IMR-90 (cell line): ENCODE data around the gene CACNA1I. TPM values are rescaled to one million over a fixed set of nuclear protein-coding genes. Genes with fewer than 3 reads are reported as not detected.

Experiments
- ATAC-seq: fragments of 200-7000 bp; cut with Tn5 transposase; 2 replicates; pipeline ENCODE4 v1.9.1; 2020; ENCODE audit warnings: low read depth, mild to moderate bottlenecking, moderate library complexity
- BruUV-seq: library from RNA; stranded (reverse); fragments of 400-500 nt; replicated peaks from 2 replicates; lab custom pipeline; 2021; lab: Mats Ljungman, UMichigan
- CTCF ChIA-PET: fragments of 300-600 bp; formaldehyde crosslinking; extraction: SDS; loops from one replicate; lab custom pipeline; 2021; ENCODE audit warnings: antibody characterized with exemption; lab: Yijun Ruan, JAX
- POLR2A ChIA-PET: fragments of 300-600 bp; sonication (Branson Sonifier 250); formaldehyde crosslinking; loops from one replicate; lab custom pipeline; 2022; ENCODE audit warnings: antibody characterized with exemption; ENCODE audit not compliant: unreplicated experiment; lab: Charles Lee
- DNase-seq: peaks from one replicate; pipeline ENCODE4 v3.0.0; 2013
- H2AFZ ChIP-seq: replicated peaks from 2 replicates; pipeline ENCODE3; 2013; ENCODE audit warnings: low read length, mild to moderate bottlenecking; ENCODE audit not compliant: poor library complexity
- H2AK5ac ChIP-seq: 2 replicates; pipeline ENCODE4 v1.6.1; 2013; ENCODE audit warnings: low read depth, low read length, inconsistent platforms
- H2AK9ac ChIP-seq: replicated peaks from 2 replicates; pipeline ENCODE3; 2013; ENCODE audit warnings: mild to moderate bottlenecking, low read depth, low read length, moderate library complexity; ENCODE audit not compliant: poor library complexity
- H2BK120ac ChIP-seq: 2 replicates; pipeline ENCODE4 v1.6.1; 2013; ENCODE audit warnings: low read depth, low read length, inconsistent platforms
- H2BK15ac ChIP-seq: 3 replicates; pipeline ENCODE4 v1.6.1; 2013; ENCODE audit warnings: low read depth, low read length, inconsistent platforms
- H2BK20ac ChIP-seq: 2 replicates; pipeline ENCODE4 v1.6.1; 2013; ENCODE audit warnings: low read depth, mild to moderate bottlenecking, inconsistent platforms, low read length, moderate library complexity
- H2BK5ac ChIP-seq: 2 replicates; pipeline ENCODE4 v1.6.1; 2013; ENCODE audit warnings: mild to moderate bottlenecking, low read depth, low read length, inconsistent platforms; ENCODE audit not compliant: poor library complexity, severe bottlenecking
- H3K14ac ChIP-seq: replicated peaks from 2 replicates; pipeline ENCODE4 v1.6.1; 2013; ENCODE audit warnings: low read depth, low read length, inconsistent platforms
- H3K18ac ChIP-seq: 2 replicates; pipeline ENCODE4 v1.6.1; 2013; ENCODE audit warnings: low read depth, low read length, control low read depth
- H3K23ac ChIP-seq: 2 replicates; pipeline ENCODE4 v1.6.1; 2013; ENCODE audit warnings: low read depth, low read length, inconsistent platforms
- H3K27ac ChIP-seq: 2 replicates; pipeline ENCODE4 v1.5.1; 2013; ENCODE audit warnings: mild to moderate bottlenecking, control low read depth, low read length; ENCODE audit not compliant: insufficient read depth
- H3K27me3 ChIP-seq: 2 replicates; pipeline ENCODE4 v1.6.1; 2013; ENCODE audit warnings: low read length; ENCODE audit not compliant: control insufficient read depth, insufficient read depth
- H3K36me3 ChIP-seq: 2 replicates; pipeline ENCODE4 v1.6.1; 2013; ENCODE audit warnings: low read length, mixed read lengths; ENCODE audit not compliant: control insufficient read depth, insufficient read depth
- H3K4ac ChIP-seq: 2 replicates; pipeline ENCODE4 v1.6.1; 2013; ENCODE audit warnings: low read depth, low read length, inconsistent platforms
- H3K4me1 ChIP-seq: 2 replicates; pipeline ENCODE4 v1.6.1; 2013; ENCODE audit warnings: low read length, mixed read lengths; ENCODE audit not compliant: control insufficient read depth, insufficient read depth
- H3K4me2 ChIP-seq: 2 replicates; pipeline ENCODE4 v1.6.1; 2013; ENCODE audit warnings: low read depth, mild to moderate bottlenecking, control low read depth, low read length, moderate library complexity
- H3K4me3 ChIP-seq: 2 replicates; pipeline ENCODE4 v1.5.1; 2013; ENCODE audit warnings: low read depth, mild to moderate bottlenecking, control low read depth, low read length, moderate library complexity; ENCODE audit not compliant: insufficient read depth
- H3K56ac ChIP-seq: 2 replicates; pipeline ENCODE4 v1.6.1; 2013; ENCODE audit warnings: low read length, inconsistent platforms; ENCODE audit not compliant: insufficient read depth; ENCODE audit errors: extremely low read depth
- H3K79me1 ChIP-seq, 2 experiments: 2 replicates each; pipeline ENCODE4 v1.6.1; 2013; ENCODE audit warnings: low read length in 2 of 2, inconsistent platforms in 1 of 2, low read depth in 1 of 2
- H3K9ac ChIP-seq: 2 replicates; pipeline ENCODE4 v1.6.1; 2013; ENCODE audit warnings: low read depth, low read length, control low read depth
- H3K9me1 ChIP-seq: 2 replicates; pipeline ENCODE4 v1.6.1; 2013; ENCODE audit warnings: low read length, inconsistent platforms; ENCODE audit not compliant: insufficient read depth
- H3K9me3 ChIP-seq: 2 replicates; pipeline ENCODE4 v1.6.1; 2013; ENCODE audit warnings: low read length; ENCODE audit not compliant: control insufficient read depth, insufficient read depth
- H4K20me1 ChIP-seq: 2 replicates; pipeline ENCODE4 v1.6.1; 2013; ENCODE audit warnings: low read length, inconsistent platforms; ENCODE audit not compliant: insufficient read depth
- H4K5ac ChIP-seq: 2 replicates; pipeline ENCODE4 v1.6.1; 2013; ENCODE audit warnings: mild to moderate bottlenecking, low read depth, low read length, control low read depth
- H4K8ac ChIP-seq, 2 experiments: 2 replicates each; pipeline ENCODE4 v1.6.1; 2013; ENCODE audit warnings: low read depth in 2 of 2, low read length in 2 of 2, control low read depth in 1 of 2, inconsistent platforms in 1 of 2
- H4K91ac ChIP-seq: 2 replicates; pipeline ENCODE4 v1.6.1; 2013; ENCODE audit warnings: low read depth, low read length, inconsistent platforms; ENCODE audit not compliant: insufficient read depth
- BHLHE40 ChIP-seq: fragments of 150-350 bp; IDR thresholded peaks from 2 replicates; pipeline ENCODE4 v1.6.1; 2016; ENCODE audit warnings: mild to moderate bottlenecking, low read depth, low read length
- RCOR1 ChIP-seq: IDR thresholded peaks from 2 replicates; pipeline ENCODE4 v1.6.1; 2012; ENCODE audit warnings: mild to moderate bottlenecking, low read length, improper control_type of control experiment; ENCODE audit not compliant: insufficient replicate concordance
- WGBS, 2 experiments: methylation state at CpG; one replicate each; pipeline versions ENCODE4 v1.1.5 to v1.1.7; 2013; ENCODE audit warnings: missing lambda C conversion rate in 2 of 2; ENCODE audit not compliant: insufficient read length in 1 of 2; ENCODE audit errors: extremely low coverage in 2 of 2; 5-methylcytosine and 5-hydroxymethylcytosine counted together
- dilution Hi-C: fragments of 300-500 bp; cut with HindIII; formaldehyde crosslinking; loops from one replicate; pipeline ENCODE4 v1.14.3; 2018; ENCODE audit warnings: low sequenced_read_pairs; ENCODE audit not compliant: unreplicated experiment
- in situ Hi-C: fragments of 300-500 bp; cut with MboI; formaldehyde crosslinking; loops from 3 replicates; pipeline ENCODE4 v1.14.3; 2019; ENCODE audit warnings: low sequenced_read_pairs, inconsistent platforms, mixed read lengths
- intact Hi-C: fragments of 100-400 bp; cut with micrococcal nuclease; formaldehyde crosslinking; loops from 2 replicates; pipeline ENCODE4 v1.10.0; 2022
- polyA plus RNA-seq, 3 experiments: library from polyadenylated mRNA; depleted of rRNA; stranded (reverse); fragments of >200 nt; gene quantifications; 2 replicates each; pipeline ENCODE4 v1.2.3, GENCODE V29; 2012; ENCODE audit warnings: low replicate concordance in 1 of 3
- total RNA-seq: library from RNA; depleted of rRNA; stranded (reverse); fragments of >200 nt; gene quantifications from 2 replicates; pipeline ENCODE4 v1.2.3, GENCODE V29; 2012

CACNA1I gene
- total and polyA plus RNA-seq, 2 of the 4 experiments (the other 2 are of a cell fraction): under 0.01 to 0.02 TPM

GRCh38 chr22:39610246-39610645, 39.7 kb downstream of the CACNA1I start:
- H3K27me3 ChIP-seq: peaks cover 50% of the 10 kb centered on the region
- H4K91ac ChIP-seq: no peak overlapping the region
- H3K4me1 ChIP-seq: no peaks in the 10 kb centered on the region
- H2BK20ac ChIP-seq: no peak overlapping the region
- H2AK5ac ChIP-seq: no peak overlapping the region
- no peaks in the 10 kb centered on the region for H3K36me3 ChIP-seq
- ChIA-PET CTCF (no interaction called here), POLR2A (no interaction called here)
- no peak overlapping the region for H3K23ac ChIP-seq
- H3K18ac ChIP-seq: no peak overlapping the region
- WGBS, 2 experiments: 24% methylated on average over 4 of the region's 8 CpGs; no CpG with 5 or more reads in 1 of the 2 experiments
- H3K79me1 ChIP-seq: no peaks in the 10 kb centered on the region
- no peak overlapping the region for H4K5ac ChIP-seq
- DNase-seq (no peak), ATAC-seq (no peak)
- H3K4ac ChIP-seq: no peak overlapping the region
- H3K56ac ChIP-seq: no peak overlapping the region
- H3K9me1 ChIP-seq: no peaks in the 10 kb centered on the region
- no peak overlapping the region for H4K8ac ChIP-seq
- no peak for TF ChIP-seq RCOR1
- no peak for TF ChIP-seq BHLHE40
- H2BK5ac ChIP-seq: no peak overlapping the region
- dilution Hi-C loops (no loop called here), intact Hi-C loops (no loop called here), in situ Hi-C loops (no loop called here)
- H2BK15ac ChIP-seq: no peak overlapping the region
- no TSS peak for BruUV-seq
- H3K4me2 ChIP-seq: no peak overlapping the region
- no peak overlapping the region for H3K9ac ChIP-seq
- peaks cover 10% of the 10 kb centered on the region for H3K9me3 ChIP-seq
- no peak overlapping the region for H2AFZ ChIP-seq
- H2BK120ac ChIP-seq: no peak overlapping the region
- no peak overlapping the region for H3K14ac ChIP-seq
- no peak overlapping the region for H2AK9ac ChIP-seq
- no peak overlapping the region for H3K4me3 ChIP-seq
- no peak overlapping the region for H3K27ac ChIP-seq
- H4K20me1 ChIP-seq: no peaks in the 10 kb centered on the region
